Measurements from ENCODE around the gene DOCK10.

DOCK10 gene

DNA sequence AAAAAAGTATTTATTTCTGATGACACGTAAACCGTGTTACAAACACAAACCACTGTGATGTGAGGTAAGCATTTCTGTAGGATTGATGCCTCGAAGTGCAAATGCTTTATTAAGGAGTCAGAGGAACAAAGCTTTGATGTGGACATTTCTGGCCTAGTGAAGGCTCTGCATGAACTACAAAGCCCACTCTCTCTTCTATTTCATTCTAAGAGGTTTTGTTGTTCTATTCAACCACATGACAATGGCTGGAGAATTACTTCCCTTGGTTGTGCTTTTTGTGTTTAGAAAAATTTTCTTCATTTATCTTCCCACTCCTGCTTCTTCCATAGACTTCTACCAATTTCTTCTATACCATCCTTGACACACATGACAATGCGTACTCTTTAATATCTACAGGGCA is 200.4 kb downstream of the DOCK10 start (continued):
- TF ChIP-seq, protein P1, sequence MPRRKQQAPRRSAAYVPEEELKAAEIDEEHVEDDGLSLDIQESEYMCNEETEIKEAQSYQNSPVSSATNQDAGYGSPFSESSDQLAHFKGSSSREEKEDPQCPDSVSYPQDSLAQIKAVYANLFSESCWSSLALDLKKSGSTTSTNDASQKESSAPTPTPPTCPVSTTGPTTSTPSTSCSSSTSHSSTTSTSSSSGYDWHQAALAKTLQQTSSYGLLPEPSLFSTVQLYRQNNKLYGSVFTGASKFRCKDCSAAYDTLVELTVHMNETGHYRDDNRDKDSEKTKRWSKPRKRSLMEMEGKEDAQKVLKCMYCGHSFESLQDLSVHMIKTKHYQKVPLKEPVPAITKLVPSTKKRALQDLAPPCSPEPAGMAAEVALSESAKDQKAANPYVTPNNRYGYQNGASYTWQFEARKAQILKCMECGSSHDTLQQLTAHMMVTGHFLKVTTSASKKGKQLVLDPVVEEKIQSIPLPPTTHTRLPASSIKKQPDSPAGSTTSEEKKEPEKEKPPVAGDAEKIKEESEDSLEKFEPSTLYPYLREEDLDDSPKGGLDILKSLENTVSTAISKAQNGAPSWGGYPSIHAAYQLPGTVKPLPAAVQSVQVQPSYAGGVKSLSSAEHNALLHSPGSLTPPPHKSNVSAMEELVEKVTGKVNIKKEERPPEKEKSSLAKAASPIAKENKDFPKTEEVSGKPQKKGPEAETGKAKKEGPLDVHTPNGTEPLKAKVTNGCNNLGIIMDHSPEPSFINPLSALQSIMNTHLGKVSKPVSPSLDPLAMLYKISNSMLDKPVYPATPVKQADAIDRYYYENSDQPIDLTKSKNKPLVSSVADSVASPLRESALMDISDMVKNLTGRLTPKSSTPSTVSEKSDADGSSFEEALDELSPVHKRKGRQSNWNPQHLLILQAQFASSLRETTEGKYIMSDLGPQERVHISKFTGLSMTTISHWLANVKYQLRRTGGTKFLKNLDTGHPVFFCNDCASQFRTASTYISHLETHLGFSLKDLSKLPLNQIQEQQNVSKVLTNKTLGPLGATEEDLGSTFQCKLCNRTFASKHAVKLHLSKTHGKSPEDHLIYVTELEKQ (tag by site-specific recombination; IDR thresholded peaks at IDR 0.05; ENCODE audit: borderline replicate concordance): no peak
- TF ChIP-seq, protein P2, sequence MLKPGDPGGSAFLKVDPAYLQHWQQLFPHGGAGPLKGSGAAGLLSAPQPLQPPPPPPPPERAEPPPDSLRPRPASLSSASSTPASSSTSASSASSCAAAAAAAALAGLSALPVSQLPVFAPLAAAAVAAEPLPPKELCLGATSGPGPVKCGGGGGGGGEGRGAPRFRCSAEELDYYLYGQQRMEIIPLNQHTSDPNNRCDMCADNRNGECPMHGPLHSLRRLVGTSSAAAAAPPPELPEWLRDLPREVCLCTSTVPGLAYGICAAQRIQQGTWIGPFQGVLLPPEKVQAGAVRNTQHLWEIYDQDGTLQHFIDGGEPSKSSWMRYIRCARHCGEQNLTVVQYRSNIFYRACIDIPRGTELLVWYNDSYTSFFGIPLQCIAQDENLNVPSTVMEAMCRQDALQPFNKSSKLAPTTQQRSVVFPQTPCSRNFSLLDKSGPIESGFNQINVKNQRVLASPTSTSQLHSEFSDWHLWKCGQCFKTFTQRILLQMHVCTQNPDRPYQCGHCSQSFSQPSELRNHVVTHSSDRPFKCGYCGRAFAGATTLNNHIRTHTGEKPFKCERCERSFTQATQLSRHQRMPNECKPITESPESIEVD (tag by site-specific recombination; IDR thresholded peaks at IDR 0.05): no peak

DNA sequence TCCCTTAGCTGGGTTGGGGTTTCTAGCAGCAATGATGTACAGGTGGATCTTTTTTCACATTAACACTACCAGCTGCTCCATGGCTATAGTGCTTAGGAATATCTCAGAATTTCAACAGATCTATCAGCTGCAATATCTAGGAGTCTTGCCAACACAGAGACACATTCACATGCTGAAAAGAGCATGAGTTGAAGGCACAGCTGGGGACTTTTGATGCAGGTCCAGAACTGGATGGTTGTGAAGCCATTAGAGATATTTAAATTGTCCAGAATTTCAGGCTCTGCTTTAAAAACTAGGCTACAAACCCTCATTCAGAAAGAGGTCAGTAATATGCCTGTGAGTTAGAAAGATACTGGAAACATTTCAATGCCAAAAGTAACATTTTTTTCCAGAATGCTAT is 203.9 kb downstream of the DOCK10 start:
- Histone ChIP-seq H3K36me3 (ENCODE audit: control insufficient read depth in 2 of 2, insufficient read depth in 1 of 2, low read length in 2 of 2) (no peaks in the 10 kb centered on the region), H3K4me1 (ENCODE audit: control insufficient read depth, insufficient read depth, low read length) (no peaks in the 10 kb centered on the region), H3K4me3 (ENCODE audit: low read depth, low read length) (no peak overlapping the region), H3K27ac (ENCODE audit: extremely low read depth, low read depth, low read length) (no peak overlapping the region), H3K9me3 (ENCODE audit: control insufficient read depth, insufficient read depth, low read depth, low read length) (no peaks in the 10 kb centered on the region)
- CTCF ChIA-PET: no interaction called here
- POLR2A ChIA-PET: no interaction called here
- TF ChIP-seq ZNF239 (tag by site-specific recombination; IDR thresholded peaks at IDR 0.05): no peak
- no peak for TF ChIP-seq BCL11A (tag by site-specific recombination; IDR thresholded peaks at IDR 0.05; ENCODE audit: low read depth)
- no peak for TF ChIP-seq ZNF366 (tag by site-specific recombination; conservative IDR thresholded peaks at IDR 0.05)
- TF ChIP-seq ZNF555 (tag by site-specific recombination; conservative IDR thresholded peaks at IDR 0.05): no peak
- TF ChIP-seq ZNF423 (tag by site-specific recombination; IDR thresholded peaks at IDR 0.05): no peak
- TF ChIP-seq SALL2 (tag by site-specific recombination; IDR thresholded peaks at IDR 0.05; ENCODE audit: borderline replicate concordance): no peak
- TF ChIP-seq ZNF600 (tag by site-specific recombination; IDR thresholded peaks at IDR 0.05): no peak
- no peak for TF ChIP-seq ZBTB1 (tag by site-specific recombination; IDR thresholded peaks at IDR 0.05)
- TF ChIP-seq, protein P3, sequence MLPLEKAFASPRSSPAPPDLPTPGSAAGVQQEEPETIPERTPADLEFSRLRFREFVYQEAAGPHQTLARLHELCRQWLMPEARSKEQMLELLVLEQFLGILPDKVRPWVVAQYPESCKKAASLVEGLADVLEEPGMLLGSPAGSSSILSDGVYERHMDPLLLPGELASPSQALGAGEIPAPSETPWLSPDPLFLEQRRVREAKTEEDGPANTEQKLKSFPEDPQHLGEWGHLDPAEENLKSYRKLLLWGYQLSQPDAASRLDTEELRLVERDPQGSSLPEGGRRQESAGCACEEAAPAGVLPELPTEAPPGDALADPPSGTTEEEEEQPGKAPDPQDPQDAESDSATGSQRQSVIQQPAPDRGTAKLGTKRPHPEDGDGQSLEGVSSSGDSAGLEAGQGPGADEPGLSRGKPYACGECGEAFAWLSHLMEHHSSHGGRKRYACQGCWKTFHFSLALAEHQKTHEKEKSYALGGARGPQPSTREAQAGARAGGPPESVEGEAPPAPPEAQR (tag by site-specific recombination; IDR thresholded peaks at IDR 0.05): no peak

DNA sequence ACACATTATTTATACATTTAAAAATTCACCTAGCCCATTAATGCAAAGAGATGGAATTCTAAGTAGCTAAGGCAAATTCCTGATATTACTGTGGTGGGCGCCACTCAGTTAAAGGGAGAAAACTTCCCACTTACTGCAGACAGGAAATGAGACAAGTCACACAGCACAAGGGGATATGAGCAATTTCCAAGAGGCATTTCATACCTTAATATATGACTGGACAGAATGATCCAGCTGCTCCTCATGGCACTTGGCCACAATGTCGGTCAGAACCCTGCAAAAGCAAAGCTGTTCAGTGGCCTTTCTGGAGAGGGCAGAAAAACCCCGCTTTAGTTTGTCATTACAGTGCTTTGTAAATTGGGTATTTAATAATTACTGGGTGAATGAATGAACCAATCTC is 204.7 kb downstream of the DOCK10 start:
- Histone ChIP-seq H3K9me3 (ENCODE audit: control insufficient read depth, insufficient read depth, low read depth, low read length) (no peaks in the 10 kb centered on the region), H3K4me3 (ENCODE audit: low read depth, low read length) (no peak overlapping the region), H3K36me3 (ENCODE audit: control insufficient read depth in 2 of 2, insufficient read depth in 1 of 2, low read length in 2 of 2) (no peaks in the 10 kb centered on the region), H3K4me1 (ENCODE audit: control insufficient read depth, insufficient read depth, low read length) (no peaks in the 10 kb centered on the region), H3K27ac (ENCODE audit: extremely low read depth, low read depth, low read length) (no peak overlapping the region)
- TF ChIP-seq ZNF621 (tag by site-specific recombination; IDR thresholded peaks at IDR 0.05) (no peak), OVOL3 (tag by site-specific recombination; IDR thresholded peaks at IDR 0.05) (no peak)
- TF ChIP-seq, protein P4, sequence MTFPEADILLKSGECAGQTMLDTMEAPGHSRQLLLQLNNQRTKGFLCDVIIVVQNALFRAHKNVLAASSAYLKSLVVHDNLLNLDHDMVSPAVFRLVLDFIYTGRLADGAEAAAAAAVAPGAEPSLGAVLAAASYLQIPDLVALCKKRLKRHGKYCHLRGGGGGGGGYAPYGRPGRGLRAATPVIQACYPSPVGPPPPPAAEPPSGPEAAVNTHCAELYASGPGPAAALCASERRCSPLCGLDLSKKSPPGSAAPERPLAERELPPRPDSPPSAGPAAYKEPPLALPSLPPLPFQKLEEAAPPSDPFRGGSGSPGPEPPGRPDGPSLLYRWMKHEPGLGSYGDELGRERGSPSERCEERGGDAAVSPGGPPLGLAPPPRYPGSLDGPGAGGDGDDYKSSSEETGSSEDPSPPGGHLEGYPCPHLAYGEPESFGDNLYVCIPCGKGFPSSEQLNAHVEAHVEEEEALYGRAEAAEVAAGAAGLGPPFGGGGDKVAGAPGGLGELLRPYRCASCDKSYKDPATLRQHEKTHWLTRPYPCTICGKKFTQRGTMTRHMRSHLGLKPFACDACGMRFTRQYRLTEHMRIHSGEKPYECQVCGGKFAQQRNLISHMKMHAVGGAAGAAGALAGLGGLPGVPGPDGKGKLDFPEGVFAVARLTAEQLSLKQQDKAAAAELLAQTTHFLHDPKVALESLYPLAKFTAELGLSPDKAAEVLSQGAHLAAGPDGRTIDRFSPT (tag by site-specific recombination; IDR thresholded peaks at IDR 0.05): no peak
- TF ChIP-seq, protein P5, sequence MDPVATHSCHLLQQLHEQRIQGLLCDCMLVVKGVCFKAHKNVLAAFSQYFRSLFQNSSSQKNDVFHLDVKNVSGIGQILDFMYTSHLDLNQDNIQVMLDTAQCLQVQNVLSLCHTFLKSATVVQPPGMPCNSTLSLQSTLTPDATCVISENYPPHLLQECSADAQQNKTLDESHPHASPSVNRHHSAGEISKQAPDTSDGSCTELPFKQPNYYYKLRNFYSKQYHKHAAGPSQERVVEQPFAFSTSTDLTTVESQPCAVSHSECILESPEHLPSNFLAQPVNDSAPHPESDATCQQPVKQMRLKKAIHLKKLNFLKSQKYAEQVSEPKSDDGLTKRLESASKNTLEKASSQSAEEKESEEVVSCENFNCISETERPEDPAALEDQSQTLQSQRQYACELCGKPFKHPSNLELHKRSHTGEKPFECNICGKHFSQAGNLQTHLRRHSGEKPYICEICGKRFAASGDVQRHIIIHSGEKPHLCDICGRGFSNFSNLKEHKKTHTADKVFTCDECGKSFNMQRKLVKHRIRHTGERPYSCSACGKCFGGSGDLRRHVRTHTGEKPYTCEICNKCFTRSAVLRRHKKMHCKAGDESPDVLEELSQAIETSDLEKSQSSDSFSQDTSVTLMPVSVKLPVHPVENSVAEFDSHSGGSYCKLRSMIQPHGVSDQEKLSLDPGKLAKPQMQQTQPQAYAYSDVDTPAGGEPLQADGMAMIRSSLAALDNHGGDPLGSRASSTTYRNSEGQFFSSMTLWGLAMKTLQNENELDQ (tag by site-specific recombination; IDR thresholded peaks at IDR 0.05; ENCODE audit: low read depth): no peak
- POLR2A ChIA-PET: no interaction called here
- CTCF ChIA-PET: interaction anchor here (0.6 to 0.7 kb wide), 2 partner anchors 25 to 480 kb away, joined by 3 read pairs; no protein-coding TSS in a partner anchor
